HL-60 (cell line): ENCODE data around the gene ST7.

ENCODE experiments used
- POLR2AphosphoS5 ChIP-seq: IDR thresholded peaks from 2 replicates; pipeline ENCODE4 v1.6.1; 2012; ENCODE audit warnings: low read depth
- TF ChIP-seq, protein P1 (sequence below): IDR thresholded peaks from one replicate; pipeline ENCODE4 v1.5.1; 2011; ENCODE audit warnings: low read length, control low read depth, inconsistent platforms; ENCODE audit not compliant: insufficient read depth
- TF ChIP-seq, protein P2 (sequence below): IDR thresholded peaks from 2 replicates; pipeline ENCODE4 v1.6.1; 2012; ENCODE audit warnings: low read depth; ENCODE audit not compliant: insufficient replicate concordance

DNA sequence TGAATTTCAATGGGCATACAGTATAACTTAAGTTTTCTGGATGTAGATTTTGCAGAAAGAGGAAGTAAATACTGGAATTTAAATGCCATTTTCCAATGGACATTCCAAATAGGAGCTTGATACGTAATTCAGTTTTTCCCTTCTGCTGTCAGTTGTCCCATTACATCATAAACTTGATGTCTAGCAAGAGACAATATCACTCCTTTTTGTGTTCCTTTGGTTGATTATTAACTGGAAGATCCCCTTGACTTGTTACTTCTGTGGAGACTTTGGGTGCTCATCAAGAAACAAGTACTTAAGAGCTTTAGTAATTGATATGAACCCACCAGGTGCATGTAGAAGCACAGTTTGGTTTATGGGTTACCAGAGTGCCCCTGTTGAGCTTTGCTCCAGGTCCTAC is 116.1 kb downstream of the ST7 start:
- TF ChIP-seq, protein P1, sequence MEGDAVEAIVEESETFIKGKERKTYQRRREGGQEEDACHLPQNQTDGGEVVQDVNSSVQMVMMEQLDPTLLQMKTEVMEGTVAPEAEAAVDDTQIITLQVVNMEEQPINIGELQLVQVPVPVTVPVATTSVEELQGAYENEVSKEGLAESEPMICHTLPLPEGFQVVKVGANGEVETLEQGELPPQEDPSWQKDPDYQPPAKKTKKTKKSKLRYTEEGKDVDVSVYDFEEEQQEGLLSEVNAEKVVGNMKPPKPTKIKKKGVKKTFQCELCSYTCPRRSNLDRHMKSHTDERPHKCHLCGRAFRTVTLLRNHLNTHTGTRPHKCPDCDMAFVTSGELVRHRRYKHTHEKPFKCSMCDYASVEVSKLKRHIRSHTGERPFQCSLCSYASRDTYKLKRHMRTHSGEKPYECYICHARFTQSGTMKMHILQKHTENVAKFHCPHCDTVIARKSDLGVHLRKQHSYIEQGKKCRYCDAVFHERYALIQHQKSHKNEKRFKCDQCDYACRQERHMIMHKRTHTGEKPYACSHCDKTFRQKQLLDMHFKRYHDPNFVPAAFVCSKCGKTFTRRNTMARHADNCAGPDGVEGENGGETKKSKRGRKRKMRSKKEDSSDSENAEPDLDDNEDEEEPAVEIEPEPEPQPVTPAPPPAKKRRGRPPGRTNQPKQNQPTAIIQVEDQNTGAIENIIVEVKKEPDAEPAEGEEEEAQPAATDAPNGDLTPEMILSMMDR = no peak
- TF ChIP-seq, protein P2, sequence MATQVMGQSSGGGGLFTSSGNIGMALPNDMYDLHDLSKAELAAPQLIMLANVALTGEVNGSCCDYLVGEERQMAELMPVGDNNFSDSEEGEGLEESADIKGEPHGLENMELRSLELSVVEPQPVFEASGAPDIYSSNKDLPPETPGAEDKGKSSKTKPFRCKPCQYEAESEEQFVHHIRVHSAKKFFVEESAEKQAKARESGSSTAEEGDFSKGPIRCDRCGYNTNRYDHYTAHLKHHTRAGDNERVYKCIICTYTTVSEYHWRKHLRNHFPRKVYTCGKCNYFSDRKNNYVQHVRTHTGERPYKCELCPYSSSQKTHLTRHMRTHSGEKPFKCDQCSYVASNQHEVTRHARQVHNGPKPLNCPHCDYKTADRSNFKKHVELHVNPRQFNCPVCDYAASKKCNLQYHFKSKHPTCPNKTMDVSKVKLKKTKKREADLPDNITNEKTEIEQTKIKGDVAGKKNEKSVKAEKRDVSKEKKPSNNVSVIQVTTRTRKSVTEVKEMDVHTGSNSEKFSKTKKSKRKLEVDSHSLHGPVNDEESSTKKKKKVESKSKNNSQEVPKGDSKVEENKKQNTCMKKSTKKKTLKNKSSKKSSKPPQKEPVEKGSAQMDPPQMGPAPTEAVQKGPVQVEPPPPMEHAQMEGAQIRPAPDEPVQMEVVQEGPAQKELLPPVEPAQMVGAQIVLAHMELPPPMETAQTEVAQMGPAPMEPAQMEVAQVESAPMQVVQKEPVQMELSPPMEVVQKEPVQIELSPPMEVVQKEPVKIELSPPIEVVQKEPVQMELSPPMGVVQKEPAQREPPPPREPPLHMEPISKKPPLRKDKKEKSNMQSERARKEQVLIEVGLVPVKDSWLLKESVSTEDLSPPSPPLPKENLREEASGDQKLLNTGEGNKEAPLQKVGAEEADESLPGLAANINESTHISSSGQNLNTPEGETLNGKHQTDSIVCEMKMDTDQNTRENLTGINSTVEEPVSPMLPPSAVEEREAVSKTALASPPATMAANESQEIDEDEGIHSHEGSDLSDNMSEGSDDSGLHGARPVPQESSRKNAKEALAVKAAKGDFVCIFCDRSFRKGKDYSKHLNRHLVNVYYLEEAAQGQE = no peak
- TF ChIP-seq POLR2AphosphoS5 = no peak
